IPS-11a (cell line): Measurements from ENCODE around the gene PCNX1.
"Not testable (repeated sequence)": the region's sequence is repeated elsewhere in the genome, so short reads cannot be mapped to it uniquely, and the experiment has no call there.

Source experiments
- H3K4me3 ChIP-seq: one replicate; pipeline ENCODE4 v1.5.1; 2013; ENCODE audit warnings: low read depth, low read length, control low read depth

Gene PCNX1

GRCh38 chr14:71141701-71142374 lies 234.6 kb downstream of the PCNX1 start:
- H3K4me3 ChIP-seq = no peak overlapping the region

DNA sequence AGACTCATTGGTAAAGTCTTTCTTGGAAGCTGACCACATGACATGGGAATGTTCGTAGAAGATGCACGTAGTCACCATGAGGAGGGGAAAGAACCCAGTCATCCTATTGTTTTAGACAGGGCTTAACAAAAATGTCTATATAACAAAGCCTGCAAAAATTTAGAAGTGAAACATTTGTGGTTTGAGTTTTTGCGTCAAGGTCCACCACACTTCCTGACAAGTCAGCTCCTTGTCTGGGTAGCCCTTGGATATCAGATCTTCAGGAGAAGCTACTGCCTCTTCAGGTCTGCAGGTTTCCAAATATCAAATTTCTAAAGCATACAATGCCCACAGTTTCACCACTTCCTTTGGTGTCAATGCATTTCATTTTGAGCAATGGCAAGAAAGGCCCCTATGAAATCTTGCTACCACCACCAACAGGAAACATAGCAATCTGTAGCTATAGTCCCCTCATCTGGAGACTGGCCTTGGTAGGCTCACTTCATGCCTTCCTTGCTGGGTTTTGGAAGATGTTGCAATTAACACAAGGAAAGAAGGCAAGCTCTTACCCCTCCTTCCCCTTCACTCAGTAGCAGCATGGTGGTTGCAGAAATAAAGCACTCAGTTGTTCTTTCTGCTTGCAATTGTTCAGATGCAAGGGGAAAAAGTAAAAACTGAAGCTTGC lies 235.2 kb downstream of the PCNX1 start:
- H3K4me3 ChIP-seq = no peak overlapping the region

GRCh38 chr14:71143381-71144290 lies 236.4 kb downstream of the PCNX1 start:
- no peak overlapping the region for H3K4me3 ChIP-seq

DNA sequence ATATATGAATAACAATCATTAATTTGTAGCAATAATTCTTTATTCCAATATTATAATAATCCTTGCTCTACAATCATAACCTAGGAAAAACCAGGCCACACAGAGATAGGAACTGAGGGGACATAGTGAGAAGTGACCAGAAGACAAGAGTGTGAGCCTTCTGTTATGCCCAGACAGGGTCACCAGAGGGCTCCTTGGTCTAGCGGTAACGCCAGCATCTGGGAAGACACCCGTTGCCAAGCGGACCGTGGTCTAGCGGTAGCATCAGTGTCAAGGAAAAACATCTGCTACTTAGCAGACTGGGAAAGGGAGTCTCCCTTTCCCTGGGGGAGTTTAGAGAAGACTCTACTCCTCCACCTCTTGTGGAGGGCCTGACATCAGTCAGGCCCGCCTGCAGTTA lies 240.1 kb downstream of the PCNX1 start:
- not testable (repeated sequence) for H3K4me3 ChIP-seq

- H3K4me3 ChIP-seq = no peak overlapping the region
Observed at GRCh38 chr14:71148627-71149026, 241.4 kb downstream of the PCNX1 start.

DNA sequence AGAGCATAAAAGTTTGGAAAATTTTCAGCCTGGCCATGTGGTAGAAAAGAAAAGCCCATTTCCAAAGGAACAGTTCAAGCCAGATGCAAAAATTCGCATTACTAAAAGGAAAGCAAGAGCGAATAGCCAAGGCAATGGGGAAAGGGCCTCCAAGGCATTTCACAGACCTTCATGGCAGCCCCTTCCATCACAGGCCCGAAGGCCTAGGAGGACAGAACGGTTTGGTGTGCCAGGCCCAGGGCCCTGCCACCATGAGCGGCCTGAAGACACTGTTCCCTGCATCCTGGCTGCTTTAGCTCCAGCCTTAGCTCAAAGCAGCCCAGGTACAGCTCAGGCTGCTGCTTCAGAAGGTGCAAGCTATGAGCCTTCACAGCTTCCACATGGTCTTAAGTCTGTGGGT lies 243.5 kb downstream of the PCNX1 start:
- no peak overlapping the region for H3K4me3 ChIP-seq

GRCh38 chr14:71155743-71156142 lies 248.5 kb downstream of the PCNX1 start:
- H3K4me3 ChIP-seq = no peak overlapping the region

- H3K4me3 ChIP-seq = no peak overlapping the region
Observed at GRCh38 chr14:71163050-71163841, 256.0 kb downstream of the PCNX1 start.

GRCh38 chr14:71163842-71164629 lies 256.8 kb downstream of the PCNX1 start:
- no peak overlapping the region for H3K4me3 ChIP-seq
